Activated CD4-positive, alpha-beta memory T cell treated with anti-CD3 and anti-CD28 coated beads, Interleukin-2, amount 10 ng/mL, durations not matched to agents 7 days and 5 days (primary cell): ENCODE measurements around the gene KDM8. TPM values are rescaled to one million over a fixed set of nuclear protein-coding genes. Genes with fewer than 3 reads are reported as not detected.
A peak's percentile ranks its signal among the peaks of the same experiment; 100 is the strongest.

Source experiments
- CTCF ChIA-PET: fragments of 350-600 bp; sonication (Branson Sonifier 250); formaldehyde crosslinking; loops from one replicate; lab custom pipeline; 2021; ENCODE audit warnings: antibody characterized with exemption, inconsistent platforms; lab: Charles Lee
- POLR2A ChIA-PET: fragments of 350-600 bp; sonication (Branson Sonifier 250); formaldehyde crosslinking; loops from one replicate; lab custom pipeline; 2021; ENCODE audit warnings: antibody characterized with exemption; lab: Charles Lee
- DNase-seq: peaks from one replicate; pipeline ENCODE4 v3.0.0-alpha.2; 2020
- H3K27ac Mint-ChIP-seq: one replicate; pipeline ENCODE4 v1.8.0; 2021; ENCODE audit warnings: mild to moderate bottlenecking, mixed read lengths
- H3K27me3 Mint-ChIP-seq: one replicate; pipeline ENCODE4 v1.8.0; 2021; ENCODE audit warnings: mixed read lengths
- H3K36me3 Mint-ChIP-seq: one replicate; pipeline ENCODE4 v1.8.0; 2021; ENCODE audit warnings: low read depth, mixed read lengths
- H3K4me1 Mint-ChIP-seq: one replicate; pipeline ENCODE4 v1.8.0; 2021; ENCODE audit warnings: mixed read lengths
- H3K4me3 Mint-ChIP-seq: one replicate; pipeline ENCODE4 v1.8.0; 2021; ENCODE audit warnings: mild to moderate bottlenecking, mixed read lengths
- H3K9me3 Mint-ChIP-seq: one replicate; pipeline ENCODE4 v1.8.0; 2021; ENCODE audit warnings: mixed read lengths
- total RNA-seq, 2 experiments: library from RNA; stranded (reverse); gene quantifications; one replicate each; pipeline ENCODE4 v1.2.3, GENCODE V29; 2021

The KDM8 gene
- total RNA-seq, 2 experiments from 2014 or later = 12.7 to 14.3 TPM

- CTCF ChIA-PET = no interaction called here
- no peak for DNase-seq
- Mint-ChIP-seq H3K9me3 (peaks cover 10% of the 10 kb centered on the region), H3K27ac (no peak overlapping the region), H3K27me3 (no peaks in the 10 kb centered on the region), H3K4me3 (no peak overlapping the region), H3K36me3 (peaks cover 11% of the 10 kb centered on the region), H3K4me1 (peaks cover 68% of the 10 kb centered on the region)
- POLR2A ChIA-PET = interaction anchor here (1.0 to 5.5 kb wide), 3 partner anchors 28 to 142 kb away, joined by 3 to 21 read pairs (median 5); partner anchors contain the start of gene KDM8
Measured at GRCh38 chr16:27175888-27176287, 27.4 kb upstream of the KDM8 start.

DNA sequence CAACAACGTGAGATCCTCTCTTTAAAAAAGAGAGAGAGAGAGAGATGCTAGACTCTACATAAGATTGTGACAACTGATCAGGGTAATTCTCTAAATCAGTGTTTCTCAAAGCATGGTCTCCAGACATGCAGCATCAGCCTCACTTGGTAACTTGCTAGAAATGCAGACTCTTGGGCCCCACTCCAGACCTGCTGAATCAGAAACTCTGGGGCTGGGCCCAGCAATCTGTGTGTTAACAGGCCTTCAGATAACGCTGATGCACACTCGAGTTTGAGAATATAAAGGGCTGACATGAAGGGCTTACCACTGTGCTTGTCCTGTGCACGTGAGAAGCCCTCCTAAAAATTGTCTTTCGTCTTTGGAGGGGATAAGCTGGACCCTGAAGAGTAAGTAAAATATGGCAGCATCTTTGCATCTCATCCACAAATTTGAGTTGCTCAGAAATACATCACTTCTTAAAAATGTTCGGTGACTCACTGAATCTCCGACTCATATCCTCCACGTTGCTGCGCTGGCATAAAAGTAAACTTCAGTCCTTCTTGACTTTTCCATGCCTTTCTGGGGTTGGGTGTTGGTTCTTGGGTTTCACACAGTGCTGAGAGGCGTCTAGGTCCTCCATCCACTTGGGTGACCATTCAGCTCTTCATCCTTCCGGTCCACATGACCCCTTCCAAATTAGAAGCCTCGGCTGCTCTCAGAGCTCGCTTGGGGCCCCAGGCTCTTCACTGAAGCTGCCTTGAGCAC lies 26.1 kb upstream of the KDM8 start:
- Mint-ChIP-seq H3K9me3 (peaks cover under 1% of the 10 kb centered on the region), H3K4me3 (no peak overlapping the region), H3K27ac (peak overlapping the region; percentile 21), H3K4me1 (peaks cover 58% of the 10 kb centered on the region), H3K27me3 (peaks cover 4% of the 10 kb centered on the region), H3K36me3 (peaks cover under 1% of the 10 kb centered on the region)
- ChIA-PET POLR2A (interaction anchor here (0.7 to 3.4 kb wide), 5 partner anchors 26 to 189 kb away, joined by 3 to 29 read pairs (median 3); partner anchors contain the start of gene KDM8), CTCF (interaction anchor here (0.6 to 5.5 kb wide), 8 partner anchors 19 to 281 kb away, joined by 3 to 99 read pairs (median 14); no protein-coding TSS in a partner anchor)
- DNase-seq = no peak

DNA sequence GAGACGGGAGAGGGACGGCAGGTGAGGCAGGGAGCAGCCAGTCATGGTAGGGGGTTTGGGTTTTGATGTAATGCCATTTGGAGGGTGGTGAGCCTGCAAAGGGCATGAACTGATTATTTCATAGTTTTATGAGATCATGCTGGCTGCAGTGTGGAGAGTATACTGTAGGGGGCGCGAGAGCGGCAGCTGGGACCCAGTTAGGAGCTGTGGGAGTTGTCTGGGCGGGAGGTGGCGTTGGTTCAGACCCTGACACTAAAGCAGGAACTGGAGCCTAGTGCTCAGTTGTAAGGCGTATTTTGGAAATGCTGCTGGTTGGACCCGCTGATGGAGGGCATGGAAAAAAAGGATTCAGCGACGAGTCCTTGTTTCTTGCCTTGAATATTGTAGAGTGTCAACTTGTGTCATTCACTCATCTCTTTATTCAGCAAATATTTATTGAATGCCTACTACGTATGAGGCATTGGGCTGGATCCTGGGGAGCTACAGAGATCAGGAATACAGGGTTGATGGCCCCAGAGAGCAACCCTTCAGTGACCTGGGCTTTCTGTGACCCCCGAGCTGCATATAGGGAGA lies 23.7 kb upstream of the KDM8 start:
- Mint-ChIP-seq H3K27ac (no peak overlapping the region), H3K27me3 (peaks cover 6% of the 10 kb centered on the region), H3K36me3 (no peaks in the 10 kb centered on the region), H3K4me3 (no peak overlapping the region), H3K4me1 (peaks cover 36% of the 10 kb centered on the region), H3K9me3 (no peaks in the 10 kb centered on the region)
- ChIA-PET POLR2A (interaction anchor here (1.0 to 3.4 kb wide), 14 partner anchors 10 to 228 kb away, joined by 3 to 29 read pairs (median 6); partner anchors contain the start of gene KDM8), CTCF (interaction anchor here (0.5 to 5.5 kb wide), 54 partner anchors 8 to 371 kb away, joined by 3 to 99 read pairs (median 5); partner anchors contain the start of genes GTF3C1, IL21R, KATNIP and KDM8)
- peak; percentile 92 for DNase-seq

GRCh38 chr16:27181019-27181790 lies 22.1 kb upstream of the KDM8 start:
- ChIA-PET POLR2A (interaction anchor here (1.0 to 3.4 kb wide), 6 partner anchors 17 to 187 kb away, joined by 3 to 20 read pairs (median 4); partner anchors contain the start of gene KDM8), CTCF (interaction anchor here (1.1 to 5.5 kb wide), 7 partner anchors 9 to 186 kb away, joined by 3 to 99 read pairs (median 46); no protein-coding TSS in a partner anchor)
- Mint-ChIP-seq H3K4me3 (no peak overlapping the region), H3K27me3 (peaks cover 6% of the 10 kb centered on the region), H3K4me1 (peaks cover 27% of the 10 kb centered on the region), H3K36me3 (no peaks in the 10 kb centered on the region), H3K9me3 (no peaks in the 10 kb centered on the region), H3K27ac (no peak overlapping the region)
- DNase-seq = no peak

- H3K4me1 Mint-ChIP-seq = peaks cover 19% of the 10 kb centered on the region
- no peak overlapping the region for H3K27ac Mint-ChIP-seq
- no peaks in the 10 kb centered on the region for H3K9me3 Mint-ChIP-seq
Measured at GRCh38 chr16:27182906-27183405, 20.4 kb upstream of the KDM8 start.

GRCh38 chr16:27185776-27186130 lies 17.6 kb upstream of the KDM8 start:
- no peaks in the 10 kb centered on the region for H3K36me3 Mint-ChIP-seq
- DNase-seq = no peak

More at GRCh38 chr16:27182906-27183405, 20.4 kb upstream of the KDM8 start:
- H3K36me3 Mint-ChIP-seq = no peaks in the 10 kb centered on the region
- ChIA-PET POLR2A (no interaction called here), CTCF (interaction anchor here (0.7 kb wide), 1 partner anchor 179 kb away, joined by 3 read pairs; no protein-coding TSS in a partner anchor)
- H3K4me3 Mint-ChIP-seq = no peak overlapping the region
- no peak for DNase-seq
- H3K27me3 Mint-ChIP-seq = peaks cover 10% of the 10 kb centered on the region

DNA sequence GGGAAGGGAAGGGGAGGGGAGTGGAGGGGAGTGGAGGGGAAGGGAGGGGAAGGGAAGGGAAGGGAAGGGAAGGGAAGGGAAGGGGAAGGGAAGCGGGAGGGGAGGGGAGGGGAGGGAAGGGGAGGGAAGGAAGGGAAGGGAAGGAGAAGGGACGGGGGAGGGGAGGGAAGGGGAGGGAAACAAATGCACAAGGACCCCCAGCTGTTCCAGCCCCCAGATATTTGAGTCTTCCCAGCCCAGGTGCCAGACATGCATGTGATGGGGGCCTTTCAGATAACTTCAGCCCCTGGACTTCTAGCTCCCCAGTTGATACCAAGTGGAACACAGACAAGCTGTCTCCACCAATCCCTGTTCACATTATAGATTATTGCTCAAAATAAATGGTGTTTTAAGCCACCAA lies 14.7 kb upstream of the KDM8 start:
- peaks cover 3% of the 10 kb centered on the region for H3K4me1 Mint-ChIP-seq
- CTCF ChIA-PET = interaction anchor here (1.2 to 3.9 kb wide), 2 partner anchors 7 to 9 kb away, joined by 4 to 18 read pairs; no protein-coding TSS in a partner anchor
- H3K4me3 Mint-ChIP-seq = no peak overlapping the region
- no peaks in the 10 kb centered on the region for H3K9me3 Mint-ChIP-seq
- peaks cover 6% of the 10 kb centered on the region for H3K27me3 Mint-ChIP-seq
- no peak for DNase-seq
- no peak overlapping the region for H3K27ac Mint-ChIP-seq
- H3K36me3 Mint-ChIP-seq = no peaks in the 10 kb centered on the region
- POLR2A ChIA-PET = interaction anchor here (0.8 kb wide), 1 partner anchor 10 kb away, joined by 3 read pairs; no protein-coding TSS in a partner anchor

More at GRCh38 chr16:27185776-27186130, 17.6 kb upstream of the KDM8 start:
- CTCF ChIA-PET = interaction anchor here (1.0 to 1.6 kb wide), 2 partner anchors 16 to 50 kb away, joined by 4 read pairs; no protein-coding TSS in a partner anchor
- Mint-ChIP-seq H3K4me1 (peaks cover 3% of the 10 kb centered on the region), H3K27ac (no peak overlapping the region), H3K27me3 (peaks cover 12% of the 10 kb centered on the region), H3K4me3 (no peak overlapping the region), H3K9me3 (no peaks in the 10 kb centered on the region)
- POLR2A ChIA-PET = no interaction called here

DNA sequence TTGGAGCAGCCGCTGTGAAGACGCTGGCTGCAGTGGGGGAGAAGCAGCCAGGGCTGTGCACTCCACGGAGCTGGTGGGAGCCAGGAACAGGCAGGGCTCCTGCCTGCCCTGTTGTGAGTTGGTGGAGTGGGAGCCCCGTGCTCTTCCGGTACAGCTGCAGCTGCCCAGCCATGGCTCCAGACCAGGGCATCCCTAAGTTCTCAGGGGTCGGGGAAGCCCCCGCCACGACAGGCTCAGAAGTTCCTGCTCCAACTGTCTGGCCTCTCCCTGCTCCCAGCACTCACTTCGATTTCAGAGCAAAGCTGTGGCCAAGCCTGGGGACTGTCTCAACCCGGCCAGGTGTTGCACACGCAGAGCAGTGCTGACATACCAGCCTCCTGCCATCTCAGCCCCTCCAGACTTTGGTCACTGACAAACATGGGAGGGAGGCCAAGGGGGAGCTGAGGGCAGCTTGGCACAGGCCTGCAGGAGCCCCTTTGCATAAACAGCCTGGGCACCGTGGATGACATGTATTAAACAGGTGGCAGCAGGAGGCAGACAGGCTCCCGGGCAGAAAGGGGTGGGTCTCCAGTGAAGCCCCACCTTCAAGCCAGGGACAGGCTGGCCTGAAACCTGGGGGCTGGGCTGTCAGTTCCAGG lies 13.9 kb upstream of the KDM8 start:
- Mint-ChIP-seq H3K9me3 (peaks cover under 1% of the 10 kb centered on the region), H3K27me3 (peaks cover 6% of the 10 kb centered on the region), H3K4me3 (no peak overlapping the region), H3K27ac (no peak overlapping the region), H3K4me1 (peaks cover 3% of the 10 kb centered on the region), H3K36me3 (peaks cover 2% of the 10 kb centered on the region)
- ChIA-PET CTCF (interaction anchor here (3.9 kb wide), 1 partner anchor 10 kb away, joined by 18 read pairs; no protein-coding TSS in a partner anchor), POLR2A (no interaction called here)
- no peak for DNase-seq

- Mint-ChIP-seq H3K27ac (no peak overlapping the region), H3K4me3 (no peak overlapping the region), H3K36me3 (peaks cover 10% of the 10 kb centered on the region), H3K27me3 (peaks cover 6% of the 10 kb centered on the region), H3K4me1 (peaks cover 13% of the 10 kb centered on the region), H3K9me3 (peaks cover 8% of the 10 kb centered on the region)
- ChIA-PET POLR2A (no interaction called here), CTCF (interaction anchor here (1.6 to 3.9 kb wide), 2 partner anchors 11 to 20 kb away, joined by 3 to 18 read pairs; no protein-coding TSS in a partner anchor)
- no peak for DNase-seq
Measured at GRCh38 chr16:27190316-27190871, 12.9 kb upstream of the KDM8 start.

- Mint-ChIP-seq H3K4me3 (no peak overlapping the region), H3K36me3 (peaks cover 15% of the 10 kb centered on the region)
Measured at GRCh38 chr16:27191352-27191924, 11.9 kb upstream of the KDM8 start.

More at GRCh38 chr16:27191352-27191924, 11.9 kb upstream of the KDM8 start:
- Mint-ChIP-seq H3K27me3 (peaks cover 6% of the 10 kb centered on the region), H3K4me1 (peaks cover 20% of the 10 kb centered on the region), H3K27ac (no peak overlapping the region), H3K9me3 (peaks cover 11% of the 10 kb centered on the region)
- CTCF ChIA-PET = interaction anchor here (1.6 to 3.9 kb wide), 2 partner anchors 12 to 21 kb away, joined by 3 to 18 read pairs; no protein-coding TSS in a partner anchor
- POLR2A ChIA-PET = interaction anchor here (1.1 kb wide), 1 partner anchor 176 kb away, joined by 3 read pairs; no protein-coding TSS in a partner anchor
- DNase-seq = no peak
